PC-9 (cell line): Measurements from ENCODE around the gene PALLD.

Source experiments
- CTCF ChIP-seq: fragments of 200-600 bp; sonication (generic); conservative IDR thresholded peaks from 2 replicates; pipeline ENCODE4 v1.6.1; 2017; ENCODE audit warnings: mixed run types, antibody characterized with exemption, mild to moderate bottlenecking, moderate library complexity
- EZH2 ChIP-seq: fragments of 200-600 bp; sonication (generic); IDR thresholded peaks from 2 replicates; pipeline ENCODE4 v1.8.0; 2017; ENCODE audit warnings: antibody characterized with exemption, low read depth

- TF ChIP-seq CTCF, result no peak
- TF ChIP-seq EZH2, result no peak
Observed at GRCh38 chr4:168633064-168633463, 136.2 kb downstream of the PALLD start.
